Fibroblast of skin of right quadriceps (primary cell): ENCODE measurements around the gene FBXO42.

ENCODE experiments used
- DNase-seq: peaks from one replicate; pipeline ENCODE4 v3.0.0-alpha.2; 2013

Gene FBXO42

GRCh38 chr1:16199700-16200099 lies 152.6 kb downstream of the FBXO42 start:
- no peak for DNase-seq

GRCh38 chr1:16199157-16199501 lies 153.2 kb downstream of the FBXO42 start:
- no peak for DNase-seq

GRCh38 chr1:16198444-16199156 lies 153.7 kb downstream of the FBXO42 start:
- no peak for DNase-seq

- no peak for DNase-seq
Observed at GRCh38 chr1:16196874-16197273, 155.4 kb downstream of the FBXO42 start.
